ENCODE measurements around the gene PHF21B.
"Not testable (repeated sequence)": the region's sequence is repeated elsewhere in the genome, so short reads cannot be mapped to it uniquely, and the experiment has no call there.

The PHF21B gene

DNA sequence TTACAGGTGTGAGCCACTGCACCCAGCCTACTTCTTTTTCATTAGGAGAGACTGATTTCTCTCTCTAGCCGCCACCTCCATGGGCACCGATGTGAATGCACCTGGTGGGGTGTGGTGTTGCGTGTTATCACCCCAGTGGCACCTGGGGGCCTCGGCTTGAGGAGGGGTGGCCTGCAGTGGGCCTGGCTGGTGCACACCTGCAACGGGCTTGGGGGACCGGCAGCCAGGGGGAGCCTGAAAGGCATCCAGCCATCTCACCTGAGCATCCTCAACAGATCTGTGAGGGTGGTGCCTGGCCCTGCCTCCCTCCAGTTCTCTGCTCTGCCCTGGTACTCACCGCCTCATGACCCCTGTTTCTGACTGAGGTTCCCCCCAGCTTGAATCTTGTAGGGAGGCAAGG, 148.6 kb downstream of the PHF21B start:
- H3K27ac Mint-ChIP-seq, result no peak overlapping the region
- H3K4me3 Mint-ChIP-seq, result no peak overlapping the region
- H3K9me3 Mint-ChIP-seq, result no peaks in the 10 kb centered on the region
- DNase-seq (ENCODE audit: low spot score in 2 of 2) (no peak), ATAC-seq (ENCODE audit: low read depth) (no peak)
- peaks cover 7% of the 10 kb centered on the region for H3K27me3 Mint-ChIP-seq
- H3K36me3 Mint-ChIP-seq, result no peaks in the 10 kb centered on the region
- no peaks in the 10 kb centered on the region for H3K4me1 Mint-ChIP-seq

DNA sequence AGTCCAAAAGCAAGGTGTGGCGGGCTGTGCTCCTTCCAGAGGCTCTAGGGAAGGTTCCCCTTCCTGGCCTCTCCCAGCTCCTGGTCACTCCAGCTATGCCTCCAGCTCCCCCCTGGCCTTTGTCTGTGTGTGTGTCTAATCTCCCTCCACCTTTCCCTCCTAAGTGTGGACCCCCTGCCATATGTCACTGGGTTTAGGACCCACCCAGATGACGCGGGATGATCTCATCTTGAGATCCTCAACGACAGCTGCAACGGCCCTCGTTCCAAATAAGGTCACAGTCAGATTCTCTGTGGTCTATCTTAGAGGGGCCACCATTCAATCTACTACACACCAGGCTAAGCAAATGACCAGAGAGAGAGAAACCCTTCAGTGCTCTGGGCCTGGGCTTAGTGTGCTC, 149.5 kb downstream of the PHF21B start:
- Mint-ChIP-seq H3K4me3 (no peak overlapping the region), H3K4me1 (no peaks in the 10 kb centered on the region), H3K9me3 (no peaks in the 10 kb centered on the region), H3K27ac (no peak overlapping the region), H3K36me3 (no peaks in the 10 kb centered on the region), H3K27me3 (peaks cover 7% of the 10 kb centered on the region)
- DNase-seq (ENCODE audit: low spot score in 2 of 2), result no peak
- no peak for ATAC-seq (ENCODE audit: low read depth)

DNA sequence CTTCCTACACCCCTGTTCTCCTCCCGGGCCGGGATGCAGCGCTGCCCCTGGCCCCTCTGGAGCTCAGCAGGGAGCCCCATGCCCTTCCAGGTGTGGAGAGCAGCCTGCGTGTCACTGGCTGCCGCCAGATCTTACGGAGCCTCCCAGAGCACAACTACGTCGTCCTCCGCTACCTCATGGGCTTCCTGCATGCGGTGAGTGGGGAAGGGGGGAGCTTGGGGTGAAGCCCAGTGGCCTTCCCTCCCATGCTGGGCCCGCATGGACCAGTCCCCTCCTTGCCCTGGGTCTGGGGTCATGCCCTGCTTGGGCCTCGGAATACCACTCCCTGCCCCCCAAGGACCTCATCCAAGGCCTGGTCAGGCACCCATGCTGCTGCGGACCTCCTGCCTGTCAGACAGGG, 150.2 kb downstream of the PHF21B start:
- DNase-seq (ENCODE audit: low spot score in 2 of 2) (no peak), ATAC-seq (ENCODE audit: low read depth) (no peak)
- Mint-ChIP-seq H3K27ac (no peak overlapping the region), H3K27me3 (peaks cover 7% of the 10 kb centered on the region), H3K36me3 (no peaks in the 10 kb centered on the region), H3K4me1 (no peaks in the 10 kb centered on the region), H3K9me3 (no peaks in the 10 kb centered on the region), H3K4me3 (no peak overlapping the region)

DNA sequence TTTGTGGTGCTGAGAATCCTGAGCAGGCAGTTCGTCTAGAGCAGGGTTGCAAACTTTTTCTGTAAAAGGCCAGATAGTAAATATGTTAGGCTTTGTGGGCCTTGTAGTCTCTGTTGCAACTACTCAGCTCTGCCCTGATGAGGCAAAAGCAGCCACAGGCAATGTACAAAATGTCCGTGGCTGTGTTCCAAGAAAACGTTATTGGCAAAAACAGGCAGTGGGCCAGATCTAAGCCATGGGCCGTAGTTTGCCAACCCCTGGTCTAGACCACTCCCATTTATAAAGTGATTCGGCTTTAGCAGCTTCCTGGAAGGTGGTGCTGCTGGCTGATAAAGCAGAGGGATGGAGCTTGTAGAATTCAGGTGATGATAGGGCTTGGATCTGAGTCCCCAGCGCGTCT, 151.0 kb downstream of the PHF21B start:
- not testable (repeated sequence) for DNase-seq (ENCODE audit: low spot score in 2 of 2); H3K4me3 Mint-ChIP-seq; H3K4me1 Mint-ChIP-seq; H3K27me3 Mint-ChIP-seq; H3K27ac Mint-ChIP-seq; H3K36me3 Mint-ChIP-seq; H3K9me3 Mint-ChIP-seq; ATAC-seq (ENCODE audit: low read depth)

DNA sequence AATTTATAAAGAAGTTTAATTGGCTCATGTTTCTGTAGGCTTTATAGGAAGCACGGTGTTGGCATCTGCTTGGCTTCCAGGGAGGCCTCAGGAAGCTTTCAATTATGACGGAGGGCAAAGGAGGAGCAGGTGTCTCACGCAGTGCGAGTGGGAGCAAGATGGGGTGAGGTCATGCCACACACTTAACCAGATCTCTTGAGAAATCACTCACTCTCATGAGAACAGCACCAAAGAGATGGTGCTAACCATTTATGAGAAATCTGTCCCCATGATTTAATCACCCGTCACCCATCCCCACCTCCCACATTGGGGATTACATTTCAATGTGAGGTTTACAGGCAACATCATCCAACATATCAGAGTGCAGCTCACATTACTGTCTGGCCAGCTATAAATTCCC, 153.9 kb downstream of the PHF21B start:
- Mint-ChIP-seq H3K27ac (no peak overlapping the region), H3K4me3 (no peak overlapping the region), H3K27me3 (no peaks in the 10 kb centered on the region), H3K9me3 (no peaks in the 10 kb centered on the region), H3K4me1 (no peaks in the 10 kb centered on the region), H3K36me3 (no peaks in the 10 kb centered on the region)
- no peak for DNase-seq (ENCODE audit: low spot score in 2 of 2)
- no peak for ATAC-seq (ENCODE audit: low read depth)

DNA sequence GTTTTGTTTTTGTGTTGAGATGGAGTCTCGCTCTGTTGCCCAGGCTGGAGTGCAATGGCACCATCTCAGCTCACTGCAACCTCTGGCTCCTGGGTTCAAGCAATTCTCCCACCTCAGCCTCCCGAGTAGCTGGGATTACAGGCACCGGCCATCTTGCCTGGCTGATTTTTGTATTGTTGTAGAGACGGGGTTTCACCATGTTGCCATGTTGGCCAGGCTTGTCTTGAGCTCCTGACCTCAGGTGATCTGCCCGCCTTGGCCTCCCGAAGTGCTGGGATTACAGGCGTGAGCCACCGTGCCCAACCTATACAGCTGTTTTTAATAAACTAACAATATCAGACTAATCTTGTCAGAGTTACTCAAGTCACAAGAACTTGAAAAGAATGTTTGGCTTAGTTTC, 155.2 kb downstream of the PHF21B start:
- not testable (repeated sequence) for H3K4me3 Mint-ChIP-seq; ATAC-seq (ENCODE audit: low read depth)

DNA sequence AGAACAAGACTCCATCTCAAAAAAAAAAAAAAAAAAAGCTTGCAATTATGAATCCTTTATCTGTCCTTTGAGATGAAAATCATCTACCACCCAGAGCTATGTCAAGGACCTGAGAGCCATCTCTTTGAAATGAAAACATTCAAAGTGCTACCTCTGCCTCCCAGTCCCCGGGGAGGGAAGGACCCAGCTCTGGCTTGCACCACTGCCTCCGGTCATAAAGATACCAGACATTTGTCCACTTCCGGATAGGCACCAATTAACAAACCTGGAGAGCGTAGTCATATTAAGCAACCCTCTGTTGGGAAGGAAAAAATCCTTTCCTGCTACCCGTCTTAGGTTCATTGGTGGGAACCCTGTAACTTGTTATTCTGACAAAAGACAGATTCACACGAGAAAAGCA, 158.9 kb downstream of the PHF21B start:
- H3K27me3 Mint-ChIP-seq, result peaks cover 1% of the 10 kb centered on the region
- DNase-seq (ENCODE audit: low spot score in 2 of 2) (no peak), ATAC-seq (ENCODE audit: low read depth) (no peak)
- H3K27ac Mint-ChIP-seq, result no peak overlapping the region
- no peak overlapping the region for H3K4me3 Mint-ChIP-seq
- no peaks in the 10 kb centered on the region for H3K4me1 Mint-ChIP-seq
- H3K36me3 Mint-ChIP-seq, result no peaks in the 10 kb centered on the region
- no peaks in the 10 kb centered on the region for H3K9me3 Mint-ChIP-seq

More for the DNA sequence above, 155.2 kb downstream of the PHF21B start:
- H3K9me3 Mint-ChIP-seq; H3K36me3 Mint-ChIP-seq; DNase-seq (ENCODE audit: low spot score in 2 of 2); H3K27ac Mint-ChIP-seq; H3K4me1 Mint-ChIP-seq; H3K27me3 Mint-ChIP-seq: not testable (repeated sequence)

DNA sequence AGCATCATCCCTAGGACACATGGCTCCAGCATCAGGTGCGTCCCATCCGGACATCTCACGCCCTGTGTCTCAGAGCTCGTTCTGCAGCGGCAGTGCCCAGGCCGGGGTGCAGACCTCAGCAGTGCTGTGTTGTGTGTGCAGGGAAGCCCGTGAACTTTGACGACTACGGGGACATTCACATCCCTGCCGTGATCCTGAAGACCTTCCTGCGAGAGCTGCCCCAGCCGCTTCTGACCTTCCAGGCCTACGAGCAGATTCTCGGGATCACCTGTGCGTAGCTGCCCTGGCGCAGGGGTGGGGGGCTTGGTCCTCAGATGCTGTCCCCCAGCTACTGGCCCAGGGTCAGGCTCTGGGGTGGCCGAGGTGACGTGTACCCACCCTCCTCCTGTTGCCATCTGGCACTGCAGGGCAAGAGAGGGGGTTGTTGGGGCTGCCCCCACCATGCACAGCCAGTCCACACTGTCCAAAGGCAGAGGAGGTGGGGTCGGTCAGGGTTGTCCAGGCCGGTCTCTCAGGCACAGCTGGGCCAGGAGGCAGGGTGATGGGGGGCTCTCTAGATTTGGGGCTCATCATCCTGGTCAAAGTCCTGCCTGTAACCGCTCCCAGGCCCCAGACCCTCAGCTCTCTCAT, 160.9 kb downstream of the PHF21B start:
- no peak overlapping the region for H3K4me3 Mint-ChIP-seq
- DNase-seq (ENCODE audit: low spot score in 2 of 2) (no peak), ATAC-seq (ENCODE audit: low read depth) (no peak)
- H3K27me3 Mint-ChIP-seq, result peaks cover 1% of the 10 kb centered on the region
- H3K27ac Mint-ChIP-seq, result no peak overlapping the region
- no peaks in the 10 kb centered on the region for H3K4me1 Mint-ChIP-seq
- no peaks in the 10 kb centered on the region for H3K36me3 Mint-ChIP-seq
- H3K9me3 Mint-ChIP-seq, result peaks cover 4% of the 10 kb centered on the region

DNA sequence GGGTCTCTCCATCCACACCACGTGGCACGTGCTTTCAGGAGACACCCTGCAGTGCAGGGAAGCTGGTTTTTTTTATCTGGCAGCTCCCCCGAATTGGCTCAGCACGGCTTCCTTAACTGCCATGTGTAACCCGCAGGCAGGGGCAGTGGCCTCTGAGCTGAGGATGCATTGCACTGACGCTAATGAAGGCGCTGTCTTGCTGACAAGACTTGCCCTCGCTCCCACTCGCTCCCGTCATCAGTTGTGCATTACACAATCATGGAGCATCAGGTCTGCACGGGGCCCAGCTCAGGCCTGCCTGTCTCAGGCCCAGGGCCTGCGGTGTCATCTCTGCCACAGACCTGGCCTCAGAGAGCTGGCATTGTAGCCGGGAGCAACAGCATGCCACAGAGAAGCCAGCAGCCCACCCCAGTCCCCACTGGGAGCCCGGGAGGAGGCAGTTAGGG, 161.5 kb downstream of the PHF21B start:
- ATAC-seq (ENCODE audit: low read depth) (no peak), DNase-seq (ENCODE audit: low spot score in 2 of 2) (no peak)
- H3K36me3 Mint-ChIP-seq, result no peaks in the 10 kb centered on the region
- H3K4me1 Mint-ChIP-seq, result no peaks in the 10 kb centered on the region
- no peak overlapping the region for H3K4me3 Mint-ChIP-seq
- peaks cover 1% of the 10 kb centered on the region for H3K27me3 Mint-ChIP-seq
- no peak overlapping the region for H3K27ac Mint-ChIP-seq
- H3K9me3 Mint-ChIP-seq, result peaks cover 4% of the 10 kb centered on the region

DNA sequence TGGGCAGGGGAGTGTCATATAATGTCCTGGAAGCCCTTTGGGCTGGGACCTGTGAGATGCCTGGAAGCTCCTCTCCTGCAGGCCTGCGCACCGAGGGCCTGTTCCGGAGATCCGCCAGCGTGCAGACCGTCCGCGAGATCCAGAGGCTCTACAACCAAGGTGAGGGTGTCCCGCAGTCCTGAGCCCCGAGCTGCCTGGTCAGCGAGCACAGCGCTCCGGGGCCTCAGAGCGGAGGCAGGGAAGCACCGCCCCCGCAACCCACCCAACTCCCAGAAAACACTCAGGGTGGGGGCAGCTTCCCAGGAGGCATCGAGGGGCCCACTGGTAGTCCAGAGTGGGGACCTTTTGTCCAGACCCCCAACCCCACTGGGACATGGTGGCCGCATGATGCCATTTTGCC, 161.9 kb downstream of the PHF21B start:
- Mint-ChIP-seq H3K4me1 (no peaks in the 10 kb centered on the region), H3K4me3 (no peak overlapping the region), H3K9me3 (peaks cover 4% of the 10 kb centered on the region), H3K36me3 (no peaks in the 10 kb centered on the region), H3K27ac (no peak overlapping the region), H3K27me3 (peaks cover 1% of the 10 kb centered on the region)
- DNase-seq (ENCODE audit: low spot score in 2 of 2) (no peak), ATAC-seq (ENCODE audit: low read depth) (no peak)

DNA sequence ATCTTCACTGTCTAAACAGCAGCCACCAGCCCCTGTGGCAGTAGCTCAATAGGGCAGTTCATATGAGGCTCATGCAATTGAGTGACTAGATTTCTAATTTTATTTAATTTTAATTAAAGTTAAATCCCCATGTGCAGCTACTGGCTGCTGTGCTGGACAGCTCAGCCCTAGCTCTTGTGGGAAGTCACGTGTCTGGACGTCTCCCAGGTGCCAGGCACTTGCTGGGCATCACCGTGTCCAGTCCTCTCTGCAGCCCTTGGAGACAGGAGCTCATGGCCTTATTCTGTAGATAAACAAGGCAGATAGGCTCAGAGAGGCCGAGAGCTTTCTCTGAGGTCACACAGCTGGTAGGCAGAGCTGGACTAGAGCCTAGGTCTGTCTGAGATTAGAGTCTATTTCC, 162.4 kb downstream of the PHF21B start:
- Mint-ChIP-seq H3K4me3 (no peak overlapping the region), H3K27ac (no peak overlapping the region), H3K9me3 (peaks cover 4% of the 10 kb centered on the region), H3K4me1 (no peaks in the 10 kb centered on the region), H3K27me3 (peaks cover 1% of the 10 kb centered on the region), H3K36me3 (no peaks in the 10 kb centered on the region)
- ATAC-seq (ENCODE audit: low read depth), result no peak
- no peak for DNase-seq (ENCODE audit: low spot score in 2 of 2)

DNA sequence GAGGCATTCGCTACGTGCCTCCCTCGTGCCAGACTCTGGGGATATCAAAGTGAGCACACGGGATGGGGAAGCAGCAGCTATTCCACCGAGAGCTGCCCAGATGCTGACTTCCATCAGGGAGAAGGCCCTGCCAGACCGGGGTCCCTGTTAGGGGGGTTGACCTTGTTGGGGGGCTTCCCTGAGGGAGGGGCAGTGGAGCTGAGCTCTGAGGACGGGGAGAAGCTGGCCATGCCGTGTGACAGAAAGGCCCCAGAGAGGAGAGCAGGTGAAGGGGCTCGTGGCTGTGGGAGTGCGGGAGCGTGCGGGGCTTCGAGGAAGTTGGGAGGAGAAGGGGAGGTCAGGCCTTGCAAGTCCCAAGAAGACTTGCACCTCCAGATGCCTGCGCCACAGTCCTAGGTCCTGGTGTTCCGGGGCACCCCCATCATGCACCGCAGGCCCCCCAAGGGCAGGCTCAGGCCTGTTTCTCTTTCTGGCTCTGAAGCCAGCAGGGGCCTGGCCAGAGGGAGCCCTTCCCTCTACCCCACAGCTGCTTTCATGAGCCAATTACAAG, 163.0 kb downstream of the PHF21B start:
- H3K27me3 Mint-ChIP-seq, result peaks cover 1% of the 10 kb centered on the region

DNA sequence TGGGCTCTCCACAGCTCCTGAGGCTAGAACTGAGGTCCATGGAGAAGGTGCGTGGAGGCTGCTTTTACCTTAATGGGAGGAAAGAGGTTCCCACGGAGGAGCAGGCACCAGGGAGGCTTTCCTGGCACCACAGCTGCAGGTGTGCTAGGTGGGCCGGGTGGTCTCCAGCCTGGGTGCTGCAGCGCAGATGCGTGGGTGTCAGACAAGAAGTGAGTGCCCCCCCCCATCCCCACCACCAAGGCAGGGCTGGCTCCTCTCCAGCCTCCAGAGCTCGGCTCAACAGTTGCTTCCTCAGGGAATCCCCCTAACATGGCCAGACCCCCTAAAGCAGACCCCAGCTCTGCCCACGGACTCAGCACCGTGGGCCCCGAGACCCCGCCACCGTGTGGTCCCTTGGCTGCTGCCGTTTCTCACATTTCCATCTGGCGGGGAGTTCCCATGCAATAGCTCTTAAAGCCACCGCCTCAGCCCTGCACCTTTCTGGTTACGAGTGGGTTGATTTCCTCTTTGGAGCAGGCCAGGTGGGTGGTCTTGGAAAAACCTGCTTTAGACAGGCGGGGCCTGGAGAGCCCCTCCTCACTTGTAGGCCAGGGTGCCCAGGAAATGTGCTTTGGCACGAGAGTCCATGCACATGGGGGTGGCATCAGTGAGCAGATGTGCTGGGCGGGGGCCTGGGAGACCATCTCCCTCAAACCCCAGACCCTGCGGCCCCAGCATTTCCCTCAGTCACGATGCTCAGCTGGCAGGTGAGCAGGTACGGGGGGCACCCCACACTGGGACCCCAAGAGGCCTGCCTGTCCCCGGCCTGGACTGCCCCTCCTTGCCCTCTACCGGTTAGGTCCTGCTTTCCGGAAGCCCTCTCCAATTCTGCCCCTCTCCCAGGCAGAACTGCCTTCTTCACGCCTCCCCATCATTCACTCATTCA, 163.7 kb downstream of the PHF21B start:
- H3K4me1 Mint-ChIP-seq, result no peaks in the 10 kb centered on the region
- ATAC-seq (ENCODE audit: low read depth) (no peak), DNase-seq (ENCODE audit: low spot score in 2 of 2) (no peak)
- H3K36me3 Mint-ChIP-seq, result no peaks in the 10 kb centered on the region
- no peak overlapping the region for H3K4me3 Mint-ChIP-seq
- H3K9me3 Mint-ChIP-seq, result peaks cover 4% of the 10 kb centered on the region
- H3K27ac Mint-ChIP-seq, result no peak overlapping the region
- H3K27me3 Mint-ChIP-seq, result peaks cover 5% of the 10 kb centered on the region

More for the DNA sequence above, 163.0 kb downstream of the PHF21B start:
- Mint-ChIP-seq H3K4me1 (no peaks in the 10 kb centered on the region), H3K36me3 (no peaks in the 10 kb centered on the region), H3K27ac (no peak overlapping the region), H3K4me3 (no peak overlapping the region), H3K9me3 (peaks cover 4% of the 10 kb centered on the region)
- DNase-seq (ENCODE audit: low spot score in 2 of 2), result no peak
- ATAC-seq (ENCODE audit: low read depth), result no peak

DNA sequence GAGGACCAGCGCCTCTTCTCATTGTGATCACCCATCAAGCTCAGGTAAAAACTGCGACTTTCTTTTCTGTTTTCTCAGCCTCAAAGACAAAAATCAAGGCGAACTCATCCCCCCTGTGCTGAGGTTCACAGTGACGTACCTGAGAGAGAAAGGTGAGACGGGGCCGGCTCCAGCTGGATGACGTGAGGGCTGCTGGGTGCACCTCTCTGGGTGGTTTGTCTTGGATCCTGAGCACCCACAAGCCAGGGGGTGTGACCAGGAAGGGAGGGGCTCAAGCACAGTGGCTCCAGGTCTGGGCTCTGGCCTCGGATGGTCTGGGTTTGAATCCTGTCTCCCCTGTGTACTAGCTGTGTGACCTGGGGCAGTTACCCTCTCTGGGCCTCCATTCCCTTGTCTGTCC, 164.6 kb downstream of the PHF21B start:
- peaks cover 4% of the 10 kb centered on the region for H3K9me3 Mint-ChIP-seq
- H3K27ac Mint-ChIP-seq, result no peak overlapping the region
- no peaks in the 10 kb centered on the region for H3K4me1 Mint-ChIP-seq
- peaks cover 7% of the 10 kb centered on the region for H3K27me3 Mint-ChIP-seq
- H3K4me3 Mint-ChIP-seq, result no peak overlapping the region
- DNase-seq (ENCODE audit: low spot score in 2 of 2), result no peak
- ATAC-seq (ENCODE audit: low read depth), result no peak
- H3K36me3 Mint-ChIP-seq, result no peaks in the 10 kb centered on the region
